Measurements from ENCODE around the gene RAPGEF5.

- TF ChIP-seq CTCF (IDR thresholded peaks at IDR 0.05) (no peak), POLR2A (IDR thresholded peaks at IDR 0.05) (no peak)
Measured at GRCh38 chr7:22268884-22269421, 88.0 kb downstream of the RAPGEF5 start.

All from thyroid gland (tissue), 4 donors.